ENCODE data around the gene ABCB9.

Gene ABCB9

DNA sequence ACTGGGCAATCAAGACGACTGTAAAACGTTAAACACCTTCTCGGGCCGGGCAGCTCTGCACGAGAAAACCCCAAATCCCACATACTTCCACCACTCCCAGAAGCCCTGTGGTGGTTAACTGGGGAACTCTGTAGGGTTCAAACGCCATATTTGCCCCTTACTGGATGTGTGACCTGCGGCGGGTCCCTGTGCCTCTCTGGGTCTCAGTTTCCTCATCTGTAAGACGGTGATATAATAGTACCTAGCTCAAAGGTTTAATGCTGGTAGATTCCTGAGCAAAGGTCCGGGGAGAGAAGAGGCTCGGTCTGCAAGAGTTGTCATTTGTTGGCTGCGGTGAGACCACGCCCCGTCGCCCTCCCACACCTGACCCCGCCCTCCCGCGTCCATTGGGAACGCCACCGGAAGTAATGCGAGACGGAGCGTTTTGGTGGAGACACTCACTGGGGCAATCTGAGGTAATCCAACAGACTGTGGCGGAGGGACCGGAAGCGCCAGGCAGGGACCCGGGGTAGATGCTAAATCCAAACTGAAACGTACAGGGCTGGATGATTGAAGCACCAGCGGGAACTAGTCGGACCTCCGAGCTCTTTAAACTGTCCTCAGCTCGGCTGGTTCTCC is 8.1 kb upstream of the ABCB9 start:
- 0% methylated on average over 27 of the region's 32 CpGs for WGBS (ENCODE audit: insufficient coverage)
- peak; percentile 99 for DNase-seq
- peak overlapping the region; percentile 98 to 99 for H3K27ac ChIP-seq (ENCODE audit: insufficient read depth in 1 of 2, low read depth in 1 of 2, low read length in 2 of 2, poor library complexity in 1 of 2, severe bottlenecking in 2 of 2)
- ChIA-PET CTCF (interaction anchor here (0.8 to 1.6 kb wide), 5 partner anchors 18 to 177 kb away, joined by 3 to 6 read pairs (median 3); partner anchors contain the start of gene PITPNM2), POLR2A (interaction anchor here (0.7 to 2.7 kb wide), 3 partner anchors 9 to 258 kb away, joined by 3 to 12 read pairs (median 5); partner anchors contain the start of genes MPHOSPH9 and MTRFR)
- H3K9me3 ChIP-seq (ENCODE audit: control extremely low read depth in 1 of 5, control insufficient read depth in 4 of 5, insufficient read depth in 2 of 5, low read depth in 1 of 5, low read length in 4 of 5): no peaks in the 10 kb centered on the region
- no peaks in the 10 kb centered on the region for H3K27me3 ChIP-seq (replicated peaks in 2 of 5; ENCODE audit: control insufficient read depth in 4 of 5, insufficient read depth in 5 of 5, low read length in 4 of 5)
- peak overlapping the region; percentile 93 to 99 (median 98) for H3K4me3 ChIP-seq (ENCODE audit: control insufficient read depth in 1 of 7, extremely low read depth in 1 of 7, insufficient read depth in 4 of 7, low read depth in 2 of 7, low read length in 6 of 7)
- peaks cover 0 to 43% (median 36%) of the 10 kb centered on the region in 4 experiments for H3K4me1 ChIP-seq (ENCODE audit: control extremely low read depth in 1 of 4, control insufficient read depth in 4 of 4, insufficient read depth in 4 of 4, low read length in 3 of 4)
- H3K36me3 ChIP-seq (ENCODE audit: control insufficient read depth in 4 of 4, insufficient read depth in 4 of 4, low read length in 3 of 4): peaks cover 0 to 31% (median 12%) of the 10 kb centered on the region in 4 experiments

DNA sequence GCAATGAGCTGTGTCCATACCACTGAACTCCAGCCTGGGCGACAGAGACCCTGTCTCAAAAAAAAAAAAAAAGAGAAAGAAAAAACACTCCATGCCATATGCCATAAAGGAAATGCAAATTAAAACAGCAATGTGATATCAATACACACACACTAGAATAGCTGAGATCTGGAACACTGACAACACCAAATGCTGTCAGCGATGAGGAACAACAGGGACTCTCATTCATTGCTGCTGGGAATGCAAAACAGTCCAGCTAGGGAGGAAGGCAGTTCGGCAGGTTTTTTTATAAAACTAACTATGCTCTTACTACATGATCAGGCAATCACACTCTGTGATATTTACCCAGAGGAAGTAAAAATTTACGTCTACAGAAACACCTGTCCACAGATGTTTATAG is 3.4 kb upstream of the ABCB9 start:
- WGBS (ENCODE audit: insufficient coverage): 94% methylated on average over 2 of the region's 4 CpGs
- DNase-seq: no peak
- Histone ChIP-seq H3K27ac (ENCODE audit: insufficient read depth in 1 of 2, low read depth in 1 of 2, low read length in 2 of 2, poor library complexity in 1 of 2, severe bottlenecking in 2 of 2) (no peak overlapping the region), H3K36me3 (ENCODE audit: control insufficient read depth in 4 of 4, insufficient read depth in 4 of 4, low read length in 3 of 4) (no peaks in the 10 kb centered on the region), H3K4me1 (ENCODE audit: control extremely low read depth in 1 of 4, control insufficient read depth in 4 of 4, insufficient read depth in 4 of 4, low read length in 3 of 4) (peaks cover 0 to 21% (median 16%) of the 10 kb centered on the region in 4 experiments), H3K27me3 (replicated peaks in 2 of 5; ENCODE audit: control insufficient read depth in 4 of 5, insufficient read depth in 5 of 5, low read length in 4 of 5) (no peaks in the 10 kb centered on the region), H3K4me3 (ENCODE audit: control insufficient read depth in 1 of 7, extremely low read depth in 1 of 7, insufficient read depth in 4 of 7, low read depth in 2 of 7, low read length in 6 of 7) (no peak overlapping the region), H3K9me3 (ENCODE audit: control extremely low read depth in 1 of 5, control insufficient read depth in 4 of 5, insufficient read depth in 2 of 5, low read depth in 1 of 5, low read length in 4 of 5) (no peaks in the 10 kb centered on the region)
- POLR2A ChIA-PET: no interaction called here
- CTCF ChIA-PET: interaction anchor here (0.9 to 2.2 kb wide), 6 partner anchors 11 to 105 kb away, joined by 3 to 8 read pairs (median 3); partner anchors contain the start of gene ARL6IP4

DNA sequence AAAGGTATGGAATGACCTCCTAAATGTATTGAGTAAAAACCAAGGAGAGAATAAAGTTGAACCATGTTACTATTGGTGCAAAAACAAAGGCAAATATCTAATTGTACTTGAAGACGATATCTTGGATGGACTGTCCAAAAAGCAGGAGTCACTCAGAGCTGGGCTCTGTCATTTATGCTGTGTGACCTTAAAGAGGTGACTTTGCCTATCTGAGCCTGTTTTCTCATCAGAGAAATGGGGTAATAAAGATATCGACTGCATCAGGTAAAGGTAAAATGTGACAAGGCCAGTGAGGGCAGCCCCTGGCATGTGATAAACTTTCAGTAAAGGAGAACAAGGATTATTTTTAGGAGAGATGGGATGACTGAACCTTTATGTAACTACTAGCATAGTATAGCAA is 1.8 kb upstream of the ABCB9 start:
- WGBS (ENCODE audit: insufficient coverage): 100% methylated on average over 2 of the region's 2 CpGs
- H3K27ac ChIP-seq (ENCODE audit: insufficient read depth in 1 of 2, low read depth in 1 of 2, low read length in 2 of 2, poor library complexity in 1 of 2, severe bottlenecking in 2 of 2): no peak overlapping the region
- CTCF ChIA-PET: no interaction called here

DNA sequence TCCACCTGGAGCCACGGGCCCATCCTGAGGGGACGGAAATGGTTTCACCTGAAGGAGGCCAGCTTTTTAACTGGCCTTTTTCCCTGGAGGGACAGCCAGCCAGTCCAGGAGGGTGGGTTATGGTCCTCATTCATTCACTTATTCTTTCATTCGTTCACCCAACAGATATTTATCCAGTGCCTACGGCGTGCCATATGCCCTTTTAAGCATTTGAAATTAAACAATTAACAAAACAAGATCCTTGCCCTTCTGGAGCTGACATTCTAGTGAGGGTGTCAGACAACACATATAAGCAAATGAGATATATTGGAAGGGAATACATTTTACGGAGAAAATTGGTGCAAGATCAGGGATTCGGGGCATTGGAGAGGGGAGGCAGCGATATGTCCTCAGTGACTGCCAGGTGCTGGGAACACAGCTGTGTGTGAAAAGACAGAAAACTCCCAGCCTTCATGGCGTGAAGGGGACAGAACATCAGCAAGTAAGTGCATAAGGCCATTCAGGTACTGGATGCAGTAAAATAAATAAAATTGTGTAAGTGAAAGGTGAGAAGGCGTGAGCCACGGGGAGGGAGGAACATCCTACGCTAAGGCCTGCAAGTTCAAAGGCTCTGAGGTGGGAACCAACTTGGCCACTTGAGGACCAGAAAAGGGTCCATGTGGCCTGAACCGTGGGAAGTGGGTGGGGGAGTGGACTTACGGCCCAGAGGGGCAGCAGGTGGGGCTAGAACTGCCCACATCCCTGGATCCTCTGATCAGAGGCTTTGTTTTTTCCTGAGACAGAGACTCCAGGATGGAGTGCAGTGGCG is 684 bp upstream of the ABCB9 start:
- CTCF ChIA-PET: interaction anchor here (1.2 to 2.2 kb wide), 6 partner anchors 8 to 103 kb away, joined by 3 to 5 read pairs (median 3); partner anchors contain the start of gene OGFOD2
- peak overlapping the region in 2 of 7 experiments; percentile 3 to 60 for H3K4me3 ChIP-seq (ENCODE audit: control insufficient read depth in 1 of 7, extremely low read depth in 1 of 7, insufficient read depth in 4 of 7, low read depth in 2 of 7, low read length in 6 of 7)
- no peak for DNase-seq
- H3K27me3 ChIP-seq (replicated peaks in 2 of 5; ENCODE audit: control insufficient read depth in 4 of 5, insufficient read depth in 5 of 5, low read length in 4 of 5): no peaks in the 10 kb centered on the region
- H3K27ac ChIP-seq (ENCODE audit: insufficient read depth in 1 of 2, low read depth in 1 of 2, low read length in 2 of 2, poor library complexity in 1 of 2, severe bottlenecking in 2 of 2): no peak overlapping the region
- H3K9me3 ChIP-seq (ENCODE audit: control extremely low read depth in 1 of 5, control insufficient read depth in 4 of 5, insufficient read depth in 2 of 5, low read depth in 1 of 5, low read length in 4 of 5): no peaks in the 10 kb centered on the region
- 92% methylated on average over 10 of the region's 15 CpGs for WGBS (ENCODE audit: insufficient coverage)
- H3K36me3 ChIP-seq (ENCODE audit: control insufficient read depth in 4 of 4, insufficient read depth in 4 of 4, low read length in 3 of 4): no peaks in the 10 kb centered on the region
- H3K4me1 ChIP-seq (ENCODE audit: control extremely low read depth in 1 of 4, control insufficient read depth in 4 of 4, insufficient read depth in 4 of 4, low read length in 3 of 4): peaks cover 0 to 16% (median 12%) of the 10 kb centered on the region in 4 experiments
- POLR2A ChIA-PET: interaction anchor here (0.6 to 1.2 kb wide), 4 partner anchors 9 to 95 kb away, joined by 3 to 4 read pairs (median 4); partner anchors contain the start of gene OGFOD2

More for the DNA sequence above, 1.8 kb upstream of the ABCB9 start:
- no peaks in the 10 kb centered on the region for H3K36me3 ChIP-seq (ENCODE audit: control insufficient read depth in 4 of 4, insufficient read depth in 4 of 4, low read length in 3 of 4)
- no peaks in the 10 kb centered on the region for H3K9me3 ChIP-seq (ENCODE audit: control extremely low read depth in 1 of 5, control insufficient read depth in 4 of 5, insufficient read depth in 2 of 5, low read depth in 1 of 5, low read length in 4 of 5)
- H3K4me1 ChIP-seq (ENCODE audit: control extremely low read depth in 1 of 4, control insufficient read depth in 4 of 4, insufficient read depth in 4 of 4, low read length in 3 of 4): peaks cover 0 to 16% (median 12%) of the 10 kb centered on the region in 4 experiments
- no peak overlapping the region for H3K4me3 ChIP-seq (ENCODE audit: control insufficient read depth in 1 of 7, extremely low read depth in 1 of 7, insufficient read depth in 4 of 7, low read depth in 2 of 7, low read length in 6 of 7)
- POLR2A ChIA-PET: interaction anchor here (0.6 kb wide), 2 partner anchors 73 to 265 kb away, joined by 3 to 5 read pairs; partner anchors contain the start of gene MPHOSPH9
- no peaks in the 10 kb centered on the region for H3K27me3 ChIP-seq (replicated peaks in 2 of 5; ENCODE audit: control insufficient read depth in 4 of 5, insufficient read depth in 5 of 5, low read length in 4 of 5)
- no peak for DNase-seq

DNA sequence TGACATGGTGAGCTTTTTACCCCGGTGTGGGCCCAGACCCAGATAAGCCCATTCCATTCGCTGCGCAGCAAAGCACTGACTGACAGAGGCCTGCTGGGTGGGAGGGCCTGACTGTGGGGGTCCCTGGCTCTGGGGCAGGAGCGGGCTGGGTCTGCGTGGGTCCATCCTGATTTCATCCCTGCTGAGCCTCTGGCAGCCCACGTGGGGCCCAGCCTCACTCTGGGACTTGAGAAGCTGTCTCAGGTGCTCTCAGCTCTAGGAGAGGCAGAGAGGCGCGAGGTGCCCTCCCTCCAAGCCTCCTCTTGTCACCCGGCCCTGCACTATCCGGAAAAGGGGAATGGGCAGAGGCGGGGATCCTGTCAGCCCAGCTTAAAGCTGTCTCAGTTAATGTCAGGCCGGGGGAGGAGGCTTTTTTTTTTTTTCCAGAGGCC is 927 bp downstream of the ABCB9 start:
- CTCF ChIA-PET: interaction anchor here (1.2 to 3.7 kb wide), 4 partner anchors 9 to 18 kb away, joined by 3 to 20 read pairs (median 5); no protein-coding TSS in a partner anchor
- no peaks in the 10 kb centered on the region for H3K36me3 ChIP-seq (ENCODE audit: control insufficient read depth in 4 of 4, insufficient read depth in 4 of 4, low read length in 3 of 4)
- H3K9me3 ChIP-seq (ENCODE audit: control extremely low read depth in 1 of 5, control insufficient read depth in 4 of 5, insufficient read depth in 2 of 5, low read depth in 1 of 5, low read length in 4 of 5): no peaks in the 10 kb centered on the region
- no peak for DNase-seq
- 90% methylated on average over 10 of the region's 12 CpGs for WGBS (ENCODE audit: insufficient coverage)
- peaks cover 0 to 22% (median 13%) of the 10 kb centered on the region in 4 experiments for H3K4me1 ChIP-seq (ENCODE audit: control extremely low read depth in 1 of 4, control insufficient read depth in 4 of 4, insufficient read depth in 4 of 4, low read length in 3 of 4)
- no peaks in the 10 kb centered on the region for H3K27me3 ChIP-seq (replicated peaks in 2 of 5; ENCODE audit: control insufficient read depth in 4 of 5, insufficient read depth in 5 of 5, low read length in 4 of 5)
- POLR2A ChIA-PET: interaction anchor here (0.9 kb wide), 1 partner anchor 18 kb away, joined by 3 read pairs; no protein-coding TSS in a partner anchor
- H3K27ac ChIP-seq (ENCODE audit: insufficient read depth in 1 of 2, low read depth in 1 of 2, low read length in 2 of 2, poor library complexity in 1 of 2, severe bottlenecking in 2 of 2): peak overlapping the region in 1 of 2 experiments; percentile 49
- H3K4me3 ChIP-seq (ENCODE audit: control insufficient read depth in 1 of 7, extremely low read depth in 1 of 7, insufficient read depth in 4 of 7, low read depth in 2 of 7, low read length in 6 of 7): peak overlapping the region in 3 of 7 experiments; percentile 73 to 75 (median 73)

DNA sequence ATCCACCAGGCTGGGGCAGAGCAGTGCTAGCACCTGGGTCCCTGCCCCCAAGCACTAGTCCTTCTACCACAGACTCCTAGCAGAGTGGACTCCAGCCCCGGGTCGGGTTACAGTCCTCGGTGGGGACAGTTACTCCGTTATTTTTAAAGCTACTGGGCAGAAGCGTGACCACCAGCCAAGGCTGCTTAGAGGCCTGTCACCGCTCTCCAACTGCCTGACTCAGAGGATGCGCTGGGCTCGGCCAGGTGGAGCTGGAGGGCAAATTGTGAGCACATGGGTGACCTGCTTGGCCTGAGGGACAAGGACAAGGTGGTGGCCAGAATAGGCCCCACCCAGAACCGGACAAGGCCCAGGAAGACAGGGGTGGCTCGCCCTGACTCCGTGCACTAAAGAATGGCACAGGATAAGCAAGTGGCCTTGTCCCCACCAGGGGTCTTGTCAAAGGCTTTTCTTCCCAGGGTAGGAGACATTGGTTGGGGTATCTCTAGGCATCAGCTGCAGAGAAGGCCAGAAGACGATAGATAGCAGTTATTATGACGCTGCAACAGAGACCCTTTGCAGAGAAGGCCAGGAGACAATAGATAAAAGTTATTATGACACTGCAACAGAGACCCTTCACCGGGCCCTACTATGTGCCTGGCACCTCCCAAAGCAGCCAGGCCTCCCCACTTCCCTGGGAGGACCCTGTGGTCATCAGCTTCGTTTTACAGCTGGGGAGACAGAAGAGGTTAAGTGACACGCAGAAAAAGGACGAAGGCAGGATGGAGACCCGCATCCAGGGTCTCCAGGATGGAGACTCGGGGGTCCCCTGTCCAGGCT is 1.6 kb downstream of the ABCB9 start:
- peaks cover 0 to 22% (median 13%) of the 10 kb centered on the region in 4 experiments for H3K4me1 ChIP-seq (ENCODE audit: control extremely low read depth in 1 of 4, control insufficient read depth in 4 of 4, insufficient read depth in 4 of 4, low read length in 3 of 4)
- H3K9me3 ChIP-seq (ENCODE audit: control extremely low read depth in 1 of 5, control insufficient read depth in 4 of 5, insufficient read depth in 2 of 5, low read depth in 1 of 5, low read length in 4 of 5): no peaks in the 10 kb centered on the region
- ChIA-PET POLR2A (interaction anchor here (0.9 kb wide), 1 partner anchor 18 kb away, joined by 3 read pairs; no protein-coding TSS in a partner anchor), CTCF (interaction anchor here (1.3 to 3.7 kb wide), 3 partner anchors 8 to 18 kb away, joined by 5 to 20 read pairs (median 5); no protein-coding TSS in a partner anchor)
- WGBS (ENCODE audit: insufficient coverage): 94% methylated on average over 19 of the region's 19 CpGs
- H3K27ac ChIP-seq (ENCODE audit: insufficient read depth in 1 of 2, low read depth in 1 of 2, low read length in 2 of 2, poor library complexity in 1 of 2, severe bottlenecking in 2 of 2): no peak overlapping the region
- peaks cover 0 to 6% (median 3%) of the 10 kb centered on the region in 4 experiments for H3K36me3 ChIP-seq (ENCODE audit: control insufficient read depth in 4 of 4, insufficient read depth in 4 of 4, low read length in 3 of 4)
- DNase-seq: peak in 1 of 3 donors; percentile 60
- H3K4me3 ChIP-seq (ENCODE audit: control insufficient read depth in 1 of 7, extremely low read depth in 1 of 7, insufficient read depth in 4 of 7, low read depth in 2 of 7, low read length in 6 of 7): no peak overlapping the region
- no peaks in the 10 kb centered on the region for H3K27me3 ChIP-seq (replicated peaks in 2 of 5; ENCODE audit: control insufficient read depth in 4 of 5, insufficient read depth in 5 of 5, low read length in 4 of 5)
